Prostate gland (tissue), 2 donors: ENCODE results near the gene CNTNAP1. TPM values are rescaled to one million over a fixed set of nuclear protein-coding genes. Genes with fewer than 3 reads are reported as not detected.

ENCODE experiments used
- DNase-seq: peaks from one replicate; pipeline ENCODE4 v3.0.0-alpha.2; 2019; ENCODE audit warnings: low spot score
- H3K27ac ChIP-seq, 2 donors: fragments of 200-600 bp; sonication (generic); 2 replicates each; pipeline ENCODE4 v1.5.1; 2017 to 2019
- H3K27me3 ChIP-seq: fragments of 200-600 bp; sonication (generic); replicated peaks from 2 replicates; pipeline ENCODE4 v1.5.1; 2019; ENCODE audit not compliant: insufficient read depth
- H3K36me3 ChIP-seq, 2 donors: fragments of 200-600 bp; sonication (generic); 1 replicate in 1 of 2; 2 replicates in 1 of 2; pipeline versions ENCODE4 v1.5.1 to v1.8.1; 2017 to 2019
- H3K4me1 ChIP-seq: fragments of 200-600 bp; sonication (generic); replicated peaks from 2 replicates; pipeline ENCODE4 v1.5.1; 2019
- H3K4me3 ChIP-seq, 2 donors: fragments of 200-600 bp; sonication (generic); 2 replicates each; pipeline ENCODE4 v1.5.1; 2017 to 2019
- H3K9me3 ChIP-seq: fragments of 200-600 bp; sonication (generic); 2 replicates; pipeline ENCODE4 v1.5.1; 2017
- CTCF ChIP-seq, 4 experiments: fragments of 200-600 bp in 2 of 4; fragments of 450-650 bp in 2 of 4; sonication (generic) in 2 of 4; IDR thresholded peaks; 1 replicate in 3 of 4; 2 replicates in 1 of 4; pipeline ENCODE4 v1.5.1; 2016 to 2019; ENCODE audit warnings: antibody characterized with exemption in 4 of 4, mild to moderate bottlenecking in 2 of 4, moderate library complexity in 2 of 4
- POLR2A ChIP-seq: fragments of 450-650 bp; IDR thresholded peaks from one replicate; pipeline ENCODE4 v1.6.1; 2016; ENCODE audit warnings: antibody characterized with exemption, mild to moderate bottlenecking
- POLR2AphosphoS5 ChIP-seq: sonication (generic); formaldehyde crosslinking; IDR thresholded peaks from one replicate; pipeline ENCODE4 v1.6.1; 2017; ENCODE audit warnings: antibody characterized with exemption
- WGBS: methylation state at CpG from one replicate; pipeline ENCODE4 v1.1.5; 2018; 5-methylcytosine and 5-hydroxymethylcytosine counted together
- intact Hi-C: fragments of 100-400 bp; cut with DNase I; formaldehyde crosslinking; loops from one replicate; pipeline ENCODE4 v1.14.2; 2022
- total RNA-seq, 2 donors: library from RNA; depleted of rRNA; stranded (reverse); fragments of >200 nt; gene quantifications; one replicate each; pipeline ENCODE4 v1.1.0, GENCODE V29; 2016

CNTNAP1 gene
- total RNA-seq, 2 donors from 2014 or later = 1.9 to 9.9 TPM

DNA sequence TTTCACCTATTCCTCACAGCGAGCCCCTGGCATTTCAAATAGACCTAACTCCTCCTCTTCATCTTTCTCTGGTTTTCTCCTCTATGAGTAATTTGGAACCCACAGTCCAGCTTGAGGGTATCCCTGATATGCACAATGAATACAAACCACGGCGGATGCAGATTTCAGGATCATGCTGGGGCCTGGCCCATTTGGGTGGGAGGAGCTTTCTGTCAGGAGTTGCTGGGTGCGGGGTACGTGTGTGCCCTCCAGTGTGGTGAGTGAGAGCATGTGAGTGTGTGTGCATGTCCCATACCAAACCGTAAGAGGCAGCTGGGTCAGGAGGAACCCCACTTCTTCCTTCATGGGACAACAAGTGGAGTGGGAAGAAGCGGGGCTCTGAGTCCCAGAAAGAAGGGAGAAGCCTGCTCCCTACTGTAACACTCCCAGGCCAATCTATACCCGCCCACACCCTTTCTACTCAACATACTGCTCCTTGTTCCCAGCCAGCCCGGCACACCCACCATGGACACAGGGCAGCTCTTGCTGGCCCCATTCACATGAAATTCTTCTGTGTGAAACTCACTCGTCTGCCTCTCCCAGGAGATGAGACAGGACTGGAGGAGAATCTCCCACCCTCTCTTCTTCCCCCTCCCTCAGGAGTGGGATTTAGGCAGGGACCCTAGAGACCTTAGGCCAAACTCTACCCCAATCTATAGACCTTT, 18.4 kb downstream of the CNTNAP1 start:
- Histone ChIP-seq H3K4me3 (no peak overlapping the region), H3K27ac (no peak overlapping the region), H3K4me1 (no peaks in the 10 kb centered on the region), H3K9me3 (no peaks in the 10 kb centered on the region), H3K27me3 (no peaks in the 10 kb centered on the region), H3K36me3 (peaks cover 10 to 17% of the 10 kb centered on the region in 2 donors)
- TF ChIP-seq CTCF (IDR thresholded peaks at IDR 0.05) (no peak), POLR2AphosphoS5 (no peak), POLR2A (no peak)
- DNase-seq = no peak
- intact Hi-C loops = no loop called here
- WGBS = 73% methylated on average over 10 of the region's 10 CpGs

DNA sequence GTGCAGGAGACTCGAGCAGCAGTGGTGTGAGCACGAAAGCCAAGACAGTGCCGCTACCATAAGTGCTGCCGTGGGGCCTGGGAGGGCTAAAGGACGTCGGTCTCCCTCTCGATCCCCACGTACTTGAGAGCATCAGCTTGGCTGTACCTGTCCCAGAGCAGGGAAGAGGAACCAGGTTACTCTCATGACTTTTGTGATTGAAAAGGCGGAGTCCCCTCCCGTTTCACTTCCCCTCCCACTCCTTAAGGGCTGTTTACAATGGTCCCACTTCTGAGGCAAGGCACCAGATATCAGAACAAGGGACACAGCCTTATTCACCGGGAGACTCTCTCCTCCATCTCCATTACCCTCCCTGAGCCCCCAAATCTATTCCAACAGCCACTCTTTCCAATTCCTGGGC, 20.1 kb downstream of the CNTNAP1 start:
- DNase-seq = no peak
- 88% methylated on average over 11 of the region's 11 CpGs for WGBS
- Histone ChIP-seq H3K9me3 (no peaks in the 10 kb centered on the region), H3K36me3 (peaks cover 16 to 28% of the 10 kb centered on the region in 2 donors), H3K27me3 (no peaks in the 10 kb centered on the region), H3K4me1 (no peaks in the 10 kb centered on the region), H3K4me3 (no peak overlapping the region), H3K27ac (no peak overlapping the region)
- TF ChIP-seq POLR2A (no peak), POLR2AphosphoS5 (no peak), CTCF (IDR thresholded peaks at IDR 0.05) (no peak)
- intact Hi-C loops = no loop called here

GRCh38 chr17:42704490-42704836, 22.1 kb downstream of the CNTNAP1 start:
- no peak overlapping the region for H3K4me3 ChIP-seq
- 97% methylated on average over 5 of the region's 5 CpGs for WGBS
- no peak overlapping the region for H3K27ac ChIP-seq
- TF ChIP-seq CTCF (IDR thresholded peaks at IDR 0.05) (no peak), POLR2A (no peak), POLR2AphosphoS5 (no peak)
- no peaks in the 10 kb centered on the region for H3K27me3 ChIP-seq
- DNase-seq = no peak
- no peaks in the 10 kb centered on the region for H3K4me1 ChIP-seq
- intact Hi-C loops = no loop called here
- peaks cover 19 to 38% of the 10 kb centered on the region in 2 donors for H3K36me3 ChIP-seq
- H3K9me3 ChIP-seq = no peaks in the 10 kb centered on the region

- H3K36me3 ChIP-seq = peaks cover 20 to 38% of the 10 kb centered on the region in 2 donors
- no peak overlapping the region for H3K27ac ChIP-seq
- H3K4me3 ChIP-seq = no peak overlapping the region
- WGBS = 87% methylated on average over 8 of the region's 8 CpGs
- H3K4me1 ChIP-seq = no peaks in the 10 kb centered on the region
- no peak for TF ChIP-seq CTCF (IDR thresholded peaks at IDR 0.05)
- TF ChIP-seq POLR2A = no peak
- TF ChIP-seq POLR2AphosphoS5 = no peak
- intact Hi-C loops = no loop called here
- no peaks in the 10 kb centered on the region for H3K27me3 ChIP-seq
- DNase-seq = no peak
- H3K9me3 ChIP-seq = no peaks in the 10 kb centered on the region
Observed at GRCh38 chr17:42704837-42705494, 22.6 kb downstream of the CNTNAP1 start.

DNA sequence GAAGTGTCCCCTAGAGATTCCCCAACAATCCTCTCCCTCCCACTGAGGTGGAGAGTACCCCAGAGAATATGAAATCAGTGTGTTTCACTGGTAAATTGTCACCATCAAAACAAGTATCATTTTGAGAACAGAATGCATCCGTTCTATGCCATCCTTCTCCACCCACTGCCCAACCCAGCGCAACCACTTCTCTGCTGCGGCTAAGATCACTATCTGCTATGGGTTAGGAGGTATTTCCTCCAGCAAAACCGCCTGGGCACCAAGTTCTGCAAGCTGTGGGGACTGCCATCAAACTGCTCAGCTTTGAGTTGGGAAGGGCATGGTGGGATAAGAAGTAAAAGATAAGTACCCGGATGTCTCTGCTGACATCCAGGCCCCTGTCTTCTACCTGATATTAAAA, 24.4 kb downstream of the CNTNAP1 start:
- TF ChIP-seq POLR2AphosphoS5 (no peak), POLR2A (no peak), CTCF (IDR thresholded peaks at IDR 0.05) (no peak)
- H3K27ac ChIP-seq = no peak overlapping the region
- 81% methylated on average over 5 of the region's 5 CpGs for WGBS

More for the DNA sequence above, 24.4 kb downstream of the CNTNAP1 start:
- no peaks in the 10 kb centered on the region for H3K27me3 ChIP-seq
- H3K4me1 ChIP-seq = no peaks in the 10 kb centered on the region
- H3K9me3 ChIP-seq = no peaks in the 10 kb centered on the region
- DNase-seq = no peak
- H3K4me3 ChIP-seq = no peak overlapping the region
- peaks cover 24 to 39% of the 10 kb centered on the region in 2 donors for H3K36me3 ChIP-seq
- intact Hi-C loops = no loop called here
